Erythroblast (primary cell): ENCODE measurements around the gene TNNI3K.

Experiments used
- GATA1 ChIP-seq: IDR thresholded peaks from 2 replicates; pipeline ENCODE4 v1.6.1; 2011; ENCODE audit warnings: low read depth, mild to moderate bottlenecking, control low read depth, low read length, moderate library complexity
- POLR2A ChIP-seq: IDR thresholded peaks from 2 replicates; pipeline ENCODE4 v1.6.1; 2011; ENCODE audit warnings: mild to moderate bottlenecking, low read length

GRCh38 chr1:74363220-74363619 is 128.0 kb downstream of the TNNI3K start:
- TF ChIP-seq POLR2A (no peak), GATA1 (no peak)
